Immature natural killer cell (primary cell): ENCODE results near the gene TEKT2. TPM values are rescaled to one million over a fixed set of nuclear protein-coding genes. Genes with fewer than 3 reads are reported as not detected.

Experiments
- DNase-seq, 3 donors: peaks; one replicate each; pipeline ENCODE4 v3.0.0; 2022; ENCODE audit warnings: mixed read lengths in 1 of 3
- H3K27ac Mint-ChIP-seq, 6 donors: one replicate each; pipeline ENCODE4 v1.8.0; 2020; ENCODE audit warnings: mixed read lengths in 6 of 6, mild to moderate bottlenecking in 5 of 6, inconsistent platforms in 4 of 6, moderate library complexity in 3 of 6
- H3K27me3 Mint-ChIP-seq, 3 donors: one replicate each; pipeline ENCODE4 v1.8.0; 2020 to 2021; ENCODE audit warnings: low read depth in 3 of 3, mild to moderate bottlenecking in 3 of 3, mixed read lengths in 3 of 3, moderate library complexity in 3 of 3, inconsistent platforms in 1 of 3
- H3K36me3 Mint-ChIP-seq, 3 donors: one replicate each; pipeline ENCODE4 v1.8.0; 2020; ENCODE audit warnings: mixed read lengths in 3 of 3, inconsistent platforms in 2 of 3, mild to moderate bottlenecking in 2 of 3
- H3K4me1 Mint-ChIP-seq, 2 donors: one replicate each; pipeline ENCODE4 v1.8.0; 2020; ENCODE audit warnings: inconsistent platforms in 2 of 2, mild to moderate bottlenecking in 2 of 2, mixed read lengths in 2 of 2, moderate library complexity in 1 of 2
- H3K4me3 Mint-ChIP-seq, 5 donors: one replicate each; pipeline ENCODE4 v1.8.0; 2020; ENCODE audit warnings: mild to moderate bottlenecking in 5 of 5, mixed read lengths in 5 of 5, inconsistent platforms in 3 of 5, moderate library complexity in 3 of 5
- H3K9me3 Mint-ChIP-seq, 6 donors: one replicate each; pipeline ENCODE4 v1.8.0; 2020; ENCODE audit warnings: mild to moderate bottlenecking in 6 of 6, mixed read lengths in 6 of 6, inconsistent platforms in 4 of 6, moderate library complexity in 3 of 6
- polyA plus RNA-seq, 3 donors: library from polyadenylated mRNA; unstranded; fragments of 300-500 nt; fragmentation: Illumina TruSeq; gene quantifications; one replicate each; pipeline ENCODE4 v1.2.3, GENCODE V29; 2021

Gene TEKT2, protein sequence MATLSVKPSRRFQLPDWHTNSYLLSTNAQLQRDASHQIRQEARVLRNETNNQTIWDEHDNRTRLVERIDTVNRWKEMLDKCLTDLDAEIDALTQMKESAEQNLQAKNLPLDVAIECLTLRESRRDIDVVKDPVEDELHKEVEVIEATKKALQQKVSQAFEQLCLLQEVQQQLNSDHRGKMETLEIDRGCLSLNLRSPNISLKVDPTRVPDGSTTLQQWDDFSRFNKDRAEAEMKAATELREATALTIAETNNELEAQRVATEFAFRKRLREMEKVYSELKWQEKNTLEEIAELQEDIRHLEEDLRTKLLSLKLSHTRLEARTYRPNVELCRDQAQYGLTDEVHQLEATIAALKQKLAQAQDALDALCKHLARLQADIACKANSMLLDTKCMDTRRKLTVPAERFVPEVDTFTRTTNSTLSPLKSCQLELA
- not detected for polyA plus RNA-seq

GRCh38 chr1:36083635-36084496 lies at the start of gene TEKT2:
Gene TEKT2 (plus strand): TSS chr1:36084094. CDS start chr1:36084922, 828 bp downstream.
- Mint-ChIP-seq H3K4me3 (no peak within 1 kb of the TSS), H3K27me3 (peaks cover 8 to 31% (median 12%) of the 10 kb centered on the region in 3 donors), H3K4me1 (peaks cover 0 to 6% of the 10 kb centered on the region in 2 donors), H3K9me3 (no peaks in the 10 kb centered on the region), H3K36me3 (no peaks in the 10 kb centered on the region), H3K27ac (no peak within 1 kb of the TSS)
- DNase-seq = peak in 1 of 3 donors; percentile 14

GRCh38 chr1:36034692-36035091 lies 49.2 kb upstream of the TEKT2 start:
- H3K4me1 Mint-ChIP-seq = no peaks in the 10 kb centered on the region
- peak overlapping the region in 2 of 6 donors; percentile 12 to 69 for H3K27ac Mint-ChIP-seq
- H3K9me3 Mint-ChIP-seq = no peaks in the 10 kb centered on the region
- no peak overlapping the region for H3K4me3 Mint-ChIP-seq
- H3K36me3 Mint-ChIP-seq = peaks cover 23 to 43% (median 37%) of the 10 kb centered on the region in 3 donors
- peaks cover 0 to 2% (median 0%) of the 10 kb centered on the region in 3 donors for H3K27me3 Mint-ChIP-seq
- DNase-seq = no peak

DNA sequence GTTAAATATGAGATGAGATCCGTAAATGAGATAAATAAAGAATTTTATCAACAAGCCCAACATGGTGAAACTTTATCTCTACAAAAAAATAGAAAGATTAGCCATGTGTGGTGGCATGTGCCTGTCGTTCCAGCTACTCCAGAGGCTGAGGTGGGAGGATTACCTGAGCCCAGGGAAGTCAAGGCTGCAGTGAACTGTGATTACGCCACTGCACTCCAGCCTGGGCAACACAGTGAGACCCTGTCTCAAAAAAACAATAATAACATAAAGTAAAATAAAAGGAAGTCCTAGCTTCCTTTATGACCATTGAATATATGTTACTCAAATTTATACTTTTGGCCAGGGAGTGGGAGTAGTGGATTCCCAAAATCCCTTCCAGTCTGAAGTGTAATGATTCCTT lies 48.7 kb upstream of the TEKT2 start:
- no peak for DNase-seq
- Mint-ChIP-seq H3K4me1 (no peaks in the 10 kb centered on the region), H3K9me3 (no peaks in the 10 kb centered on the region), H3K27me3 (peaks cover 0 to 2% (median 0%) of the 10 kb centered on the region in 3 donors), H3K36me3 (peaks cover 23 to 47% (median 41%) of the 10 kb centered on the region in 3 donors), H3K27ac (peak overlapping the region in 1 of 6 donors; percentile 12), H3K4me3 (no peak overlapping the region)

- H3K27ac Mint-ChIP-seq = no peak overlapping the region
- DNase-seq = no peak
- no peaks in the 10 kb centered on the region for H3K27me3 Mint-ChIP-seq
- no peaks in the 10 kb centered on the region for H3K4me1 Mint-ChIP-seq
- no peaks in the 10 kb centered on the region for H3K9me3 Mint-ChIP-seq
- peaks cover 15 to 31% (median 30%) of the 10 kb centered on the region in 3 donors for H3K36me3 Mint-ChIP-seq
- H3K4me3 Mint-ChIP-seq = no peak overlapping the region
Measured at GRCh38 chr1:36040238-36040637, 43.7 kb upstream of the TEKT2 start.

DNA sequence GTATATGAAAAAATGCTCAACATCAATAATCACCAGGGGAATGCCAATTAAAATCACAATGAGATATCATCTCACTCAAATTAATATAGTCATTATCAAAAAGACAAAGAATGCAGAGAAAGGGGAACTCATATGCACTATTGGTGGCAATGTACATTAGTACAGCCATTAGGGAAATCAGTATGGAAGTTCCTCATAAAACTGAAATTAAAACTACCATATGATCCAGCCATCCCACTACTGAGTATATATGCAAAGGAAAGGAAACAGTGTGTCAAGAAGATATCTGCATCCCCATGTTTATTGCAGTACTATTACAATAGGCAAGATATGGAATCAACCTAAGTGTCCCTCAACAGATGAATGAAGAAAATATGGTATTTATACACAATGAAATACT lies 32.1 kb upstream of the TEKT2 start:
- H3K4me3 Mint-ChIP-seq = no peak overlapping the region
- H3K27me3 Mint-ChIP-seq = no peaks in the 10 kb centered on the region
- peak overlapping the region in 1 of 6 donors; percentile 10 for H3K27ac Mint-ChIP-seq
- H3K9me3 Mint-ChIP-seq = peaks cover 0 to 4% (median 0%) of the 10 kb centered on the region in 6 donors
- DNase-seq = no peak
- peaks cover 20 to 40% (median 25%) of the 10 kb centered on the region in 3 donors for H3K36me3 Mint-ChIP-seq
- no peaks in the 10 kb centered on the region for H3K4me1 Mint-ChIP-seq

DNA sequence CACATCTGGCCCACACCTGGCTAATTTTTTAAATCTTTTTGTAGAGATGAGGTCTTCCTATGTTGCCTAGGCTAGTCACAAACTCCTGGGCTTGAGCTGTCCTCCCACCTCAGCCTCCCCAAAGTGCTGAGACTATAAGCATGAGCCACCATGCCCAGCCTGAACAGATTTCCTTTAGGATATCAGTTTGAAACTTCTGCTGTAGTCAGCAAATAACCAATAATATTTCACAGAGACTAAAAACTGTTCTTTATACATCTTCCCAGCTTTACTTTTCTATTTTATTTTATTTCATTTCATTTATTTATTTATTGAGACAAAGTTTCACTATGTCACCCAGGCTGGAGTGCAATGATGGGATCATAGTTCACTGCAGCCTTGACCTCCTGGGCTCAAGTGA lies 29.9 kb upstream of the TEKT2 start:
- Mint-ChIP-seq H3K27ac (no peak overlapping the region), H3K36me3 (peaks cover 17 to 23% (median 21%) of the 10 kb centered on the region in 3 donors), H3K27me3 (no peaks in the 10 kb centered on the region), H3K4me3 (no peak overlapping the region), H3K4me1 (no peaks in the 10 kb centered on the region), H3K9me3 (no peaks in the 10 kb centered on the region)
- DNase-seq = no peak

- Mint-ChIP-seq H3K9me3 (no peaks in the 10 kb centered on the region), H3K4me1 (no peaks in the 10 kb centered on the region), H3K36me3 (peaks cover 9 to 23% (median 21%) of the 10 kb centered on the region in 3 donors), H3K4me3 (no peak overlapping the region), H3K27ac (no peak overlapping the region), H3K27me3 (no peaks in the 10 kb centered on the region)
- DNase-seq = no peak
Measured at GRCh38 chr1:36055706-36056105, 28.2 kb upstream of the TEKT2 start.

GRCh38 chr1:36062315-36062714 lies 21.6 kb upstream of the TEKT2 start:
- no peaks in the 10 kb centered on the region for H3K9me3 Mint-ChIP-seq
- H3K27ac Mint-ChIP-seq = no peak overlapping the region
- no peaks in the 10 kb centered on the region for H3K27me3 Mint-ChIP-seq
- H3K4me1 Mint-ChIP-seq = no peaks in the 10 kb centered on the region
- peaks cover 5 to 12% (median 12%) of the 10 kb centered on the region in 3 donors for H3K36me3 Mint-ChIP-seq
- DNase-seq = no peak
- H3K4me3 Mint-ChIP-seq = no peak overlapping the region

- no peak for DNase-seq
- no peaks in the 10 kb centered on the region for H3K4me1 Mint-ChIP-seq
- H3K9me3 Mint-ChIP-seq = no peaks in the 10 kb centered on the region
- no peak overlapping the region for H3K4me3 Mint-ChIP-seq
- no peak overlapping the region for H3K27ac Mint-ChIP-seq
- H3K36me3 Mint-ChIP-seq = no peaks in the 10 kb centered on the region
- no peaks in the 10 kb centered on the region for H3K27me3 Mint-ChIP-seq
Measured at GRCh38 chr1:36067871-36068270, 16.0 kb upstream of the TEKT2 start.

GRCh38 chr1:36068866-36069265 lies 15.0 kb upstream of the TEKT2 start:
- Mint-ChIP-seq H3K9me3 (no peaks in the 10 kb centered on the region), H3K4me1 (no peaks in the 10 kb centered on the region), H3K4me3 (no peak overlapping the region), H3K36me3 (no peaks in the 10 kb centered on the region), H3K27ac (peak overlapping the region in 1 of 6 donors; percentile 40), H3K27me3 (no peaks in the 10 kb centered on the region)
- no peak for DNase-seq

GRCh38 chr1:36070349-36070748 lies 13.5 kb upstream of the TEKT2 start:
- DNase-seq = no peak
- Mint-ChIP-seq H3K4me3 (no peak overlapping the region), H3K36me3 (no peaks in the 10 kb centered on the region), H3K27ac (no peak overlapping the region), H3K4me1 (no peaks in the 10 kb centered on the region), H3K27me3 (no peaks in the 10 kb centered on the region), H3K9me3 (no peaks in the 10 kb centered on the region)

- H3K27ac Mint-ChIP-seq = no peak overlapping the region
- H3K9me3 Mint-ChIP-seq = no peaks in the 10 kb centered on the region
- H3K36me3 Mint-ChIP-seq = no peaks in the 10 kb centered on the region
- H3K4me3 Mint-ChIP-seq = no peak overlapping the region
- H3K4me1 Mint-ChIP-seq = no peaks in the 10 kb centered on the region
- H3K27me3 Mint-ChIP-seq = peaks cover 0 to 15% (median 0%) of the 10 kb centered on the region in 3 donors
- no peak for DNase-seq
Measured at GRCh38 chr1:36076979-36077573, 6.8 kb upstream of the TEKT2 start.

- H3K27ac Mint-ChIP-seq = no peak overlapping the region
- no peaks in the 10 kb centered on the region for H3K36me3 Mint-ChIP-seq
- H3K4me3 Mint-ChIP-seq = no peak overlapping the region
- H3K9me3 Mint-ChIP-seq = no peaks in the 10 kb centered on the region
- H3K4me1 Mint-ChIP-seq = no peaks in the 10 kb centered on the region
- no peak for DNase-seq
- peaks cover 3 to 18% (median 3%) of the 10 kb centered on the region in 3 donors for H3K27me3 Mint-ChIP-seq
Measured at GRCh38 chr1:36080236-36080635, 3.7 kb upstream of the TEKT2 start.

GRCh38 chr1:36080801-36081200 lies 3.1 kb upstream of the TEKT2 start:
- no peak overlapping the region for H3K4me3 Mint-ChIP-seq
- DNase-seq = no peak

More at GRCh38 chr1:36080801-36081200, 3.1 kb upstream of the TEKT2 start:
- peaks cover 3 to 21% (median 7%) of the 10 kb centered on the region in 3 donors for H3K27me3 Mint-ChIP-seq
- no peaks in the 10 kb centered on the region for H3K36me3 Mint-ChIP-seq
- no peaks in the 10 kb centered on the region for H3K4me1 Mint-ChIP-seq
- H3K27ac Mint-ChIP-seq = no peak overlapping the region
- H3K9me3 Mint-ChIP-seq = no peaks in the 10 kb centered on the region
